Osteoblast (primary cell): ENCODE data around the gene SLC30A1. TPM values are rescaled to one million over a fixed set of nuclear protein-coding genes. Genes with fewer than 3 reads are reported as not detected.
A peak's percentile ranks its signal among the peaks of the same experiment; 100 is the strongest.

Experiments used
- DNase-seq: peaks from one replicate; pipeline ENCODE4 v3.0.0; 2011; ENCODE audit warnings: low spot score, mixed read lengths; ENCODE audit not compliant: insufficient read length; ENCODE audit errors: missing footprints
- H2AFZ ChIP-seq: 2 replicates; pipeline ENCODE4 v1.6.0; 2011; ENCODE audit warnings: mild to moderate bottlenecking, low read length
- H3K27ac ChIP-seq: 2 replicates; pipeline ENCODE4 v1.5.1; 2011; ENCODE audit warnings: mild to moderate bottlenecking, low read depth, low read length, moderate library complexity
- H3K27me3 ChIP-seq: 2 replicates; pipeline ENCODE4 v1.6.0; 2012; ENCODE audit warnings: mild to moderate bottlenecking, control low read depth, inconsistent platforms, low read length, moderate library complexity; ENCODE audit not compliant: insufficient read depth
- H3K36me3 ChIP-seq: 2 replicates; pipeline ENCODE4 v1.5.1; 2011; ENCODE audit warnings: mild to moderate bottlenecking, low read length, control low read depth, moderate library complexity; ENCODE audit not compliant: insufficient read depth
- H3K4me1 ChIP-seq: 2 replicates; pipeline ENCODE4 v1.5.1; 2011; ENCODE audit warnings: mild to moderate bottlenecking, low read length, control low read depth, moderate library complexity; ENCODE audit not compliant: insufficient read depth
- H3K4me2 ChIP-seq: 2 replicates; pipeline ENCODE4 v1.6.0; 2011; ENCODE audit warnings: mild to moderate bottlenecking, low read length; ENCODE audit not compliant: insufficient read depth
- H3K4me3 ChIP-seq: fragments of 200-600 bp; sonication (generic); 3 replicates; pipeline ENCODE4 v1.5.1; 2012; ENCODE audit warnings: mild to moderate bottlenecking, low read length, inconsistent platforms; ENCODE audit not compliant: insufficient read depth
- H3K79me2 ChIP-seq: 2 replicates; pipeline ENCODE4 v1.6.0; 2012; ENCODE audit warnings: mild to moderate bottlenecking, low read length, control low read depth, inconsistent platforms; ENCODE audit not compliant: insufficient read depth
- H3K9me3 ChIP-seq: 2 replicates; pipeline ENCODE4 v1.5.1; 2011; ENCODE audit warnings: low read depth, low read length, control low read depth
- H4K20me1 ChIP-seq: 2 replicates; pipeline ENCODE4 v1.6.0; 2012; ENCODE audit warnings: mild to moderate bottlenecking, low read length, control low read depth; ENCODE audit not compliant: insufficient read depth
- CTCF ChIP-seq: IDR thresholded peaks from 2 replicates; pipeline ENCODE4 v1.5.1; 2011; ENCODE audit warnings: mild to moderate bottlenecking, low read depth, low read length, moderate library complexity; ENCODE audit errors: extremely low read depth
- total RNA-seq: library from RNA; depleted of rRNA; stranded (reverse); fragments of >200 nt; gene quantifications from 2 replicates; pipeline ENCODE4 v1.2.3, GENCODE V29; 2012

SLC30A1 gene
- total RNA-seq, 1 donor, result 49.9 TPM

GRCh38 chr1:211580303-211580687 is 1.3 kb upstream of the SLC30A1 start:
- Histone ChIP-seq H3K79me2 (peaks cover 37% of the 10 kb centered on the region), H3K36me3 (peaks cover 8% of the 10 kb centered on the region), H4K20me1 (peaks cover 27% of the 10 kb centered on the region), H2AFZ (no peak overlapping the region), H3K27me3 (no peaks in the 10 kb centered on the region), H3K4me3 (no peak overlapping the region), H3K9me3 (no peaks in the 10 kb centered on the region), H3K4me2 (peak overlapping the region; percentile 92), H3K27ac (peak overlapping the region; percentile 73), H3K4me1 (peaks cover 42% of the 10 kb centered on the region)
- DNase-seq, result peak; percentile 55
- no peak for TF ChIP-seq CTCF

DNA sequence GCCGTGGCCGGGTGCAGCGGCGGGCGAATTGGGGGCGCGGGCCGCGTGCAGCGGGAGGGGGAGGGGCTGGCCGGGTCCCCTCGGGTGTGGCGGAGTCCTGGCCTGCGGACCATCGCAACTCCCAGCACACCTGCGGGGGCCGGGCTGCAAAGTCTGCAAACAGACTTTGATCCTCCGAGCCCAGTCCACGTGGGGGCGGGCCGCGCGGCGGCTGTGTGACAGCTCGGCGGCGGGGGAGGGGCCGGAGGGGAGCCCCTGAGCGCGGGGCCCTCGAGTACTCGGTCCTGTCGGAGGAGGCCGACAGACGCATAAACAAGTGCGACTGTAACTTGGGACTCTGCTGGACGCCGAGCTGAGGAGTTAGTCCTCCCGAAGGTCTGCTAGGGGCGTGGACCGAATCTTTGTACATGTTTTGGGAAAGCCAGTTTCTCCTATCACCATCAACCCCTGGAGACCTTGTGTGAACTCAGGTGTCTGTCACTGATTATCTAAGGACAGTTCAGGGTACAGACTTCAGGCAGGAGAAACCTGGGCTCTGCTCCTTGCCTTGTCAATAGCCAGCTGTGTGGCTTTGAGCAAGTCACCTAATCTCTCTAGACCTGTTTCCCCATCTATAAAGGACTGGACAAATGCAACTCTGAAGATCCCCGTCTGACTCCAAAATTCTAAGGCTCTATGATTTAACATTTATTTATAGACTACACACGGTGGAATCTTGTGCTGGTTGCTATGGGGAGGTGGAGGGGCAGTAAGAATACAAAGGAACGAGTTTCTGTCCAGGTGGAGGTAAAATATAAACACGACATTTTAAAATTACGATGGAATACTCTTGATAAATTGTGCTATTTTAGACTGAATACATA is 710 bp upstream of the SLC30A1 start:
- Histone ChIP-seq H3K4me2 (peak overlapping the region; percentile 92), H3K9me3 (no peaks in the 10 kb centered on the region), H2AFZ (peak overlapping the region; percentile 73), H3K79me2 (peaks cover 42% of the 10 kb centered on the region), H4K20me1 (peaks cover 32% of the 10 kb centered on the region), H3K4me3 (peak overlapping the region; percentile 97), H3K27me3 (no peaks in the 10 kb centered on the region), H3K36me3 (peaks cover 14% of the 10 kb centered on the region), H3K27ac (peak overlapping the region; percentile 73), H3K4me1 (peaks cover 48% of the 10 kb centered on the region)
- DNase-seq, result peak; percentile 90
- no peak for TF ChIP-seq CTCF

- Histone ChIP-seq H4K20me1 (peaks cover 48% of the 10 kb centered on the region), H3K4me3 (peak overlapping the region; percentile 97), H3K4me2 (peak overlapping the region; percentile 79), H3K4me1 (peaks cover 50% of the 10 kb centered on the region), H3K36me3 (peaks cover 29% of the 10 kb centered on the region), H2AFZ (peak overlapping the region; percentile 25), H3K79me2 (peaks cover 58% of the 10 kb centered on the region), H3K9me3 (no peaks in the 10 kb centered on the region), H3K27me3 (no peaks in the 10 kb centered on the region), H3K27ac (peak overlapping the region; percentile 81)
- peak; percentile 65 for TF ChIP-seq CTCF
- DNase-seq, result peak; percentile 93
Observed at GRCh38 chr1:211577819-211578639, 932 bp downstream of the SLC30A1 start.
